GM18909 (cell line): ENCODE measurements around the gene DHX16.
"Not testable (repeated sequence)": the region's sequence is repeated elsewhere in the genome, so short reads cannot be mapped to it uniquely, and the experiment has no call there.

Experiments
- ATAC-seq: cut with Tn5 transposase; IDR thresholded peaks from one replicate; pipeline ENCODE4 v1.9.1; 2021; ENCODE audit warnings: mild to moderate bottlenecking; ENCODE audit not compliant: unreplicated experiment, poor library complexity

Gene DHX16

DNA sequence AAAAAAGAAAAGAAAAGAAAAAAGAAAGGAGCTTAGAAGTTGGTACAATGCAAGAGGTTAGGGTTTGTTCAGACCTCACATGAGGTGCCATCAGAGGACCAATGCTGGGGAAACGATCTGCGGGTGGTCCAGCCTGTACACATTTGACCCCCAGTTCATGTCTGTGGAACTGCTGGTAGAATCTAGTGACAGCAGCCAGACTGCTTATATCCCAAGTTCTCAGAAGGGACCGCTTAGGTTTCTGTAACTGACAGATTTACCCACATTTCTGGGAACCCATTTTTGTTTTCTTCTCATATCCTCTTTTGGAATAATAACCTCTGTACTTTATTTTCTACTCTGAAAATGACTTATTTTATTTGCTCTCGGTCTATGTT, 8.9 kb upstream of the DHX16 start:
- no peak for ATAC-seq

DNA sequence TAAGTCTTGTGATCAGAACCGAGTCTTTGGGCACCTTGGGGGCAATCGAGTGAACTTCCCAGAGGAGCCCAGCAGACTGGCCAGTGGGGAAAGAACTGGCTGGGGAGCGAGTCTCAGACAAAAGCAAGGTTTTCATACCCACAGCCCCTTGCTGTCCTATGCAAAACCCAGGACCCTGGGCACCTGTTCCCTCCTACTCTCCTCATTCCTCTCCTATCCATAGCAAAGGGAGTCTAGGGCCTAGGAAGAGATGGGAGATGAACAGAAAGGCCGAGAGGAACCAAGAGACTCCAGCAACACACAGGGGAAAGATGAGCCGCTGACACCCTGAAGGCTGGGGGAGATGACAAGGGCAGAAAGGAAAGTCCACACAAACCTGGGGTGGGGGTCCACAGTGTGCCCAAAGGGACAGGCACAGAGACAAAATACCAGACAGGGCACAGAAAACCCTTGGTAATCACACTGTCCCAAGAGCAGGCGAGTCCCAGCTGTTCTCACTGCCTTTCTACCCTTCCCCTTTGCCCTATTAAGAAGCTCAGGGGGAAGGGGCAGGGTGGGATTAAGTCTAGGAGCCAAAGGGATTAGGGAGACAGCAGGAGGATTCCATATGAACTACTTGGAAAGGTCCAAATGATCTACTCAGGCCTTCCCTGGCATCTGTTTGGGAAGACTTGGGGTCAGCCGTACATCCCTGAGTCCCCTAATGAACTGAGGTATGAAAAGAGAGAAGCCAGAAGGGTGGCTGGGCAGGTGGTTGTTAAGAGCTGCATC, 7.1 kb upstream of the DHX16 start:
- ATAC-seq: no peak

DNA sequence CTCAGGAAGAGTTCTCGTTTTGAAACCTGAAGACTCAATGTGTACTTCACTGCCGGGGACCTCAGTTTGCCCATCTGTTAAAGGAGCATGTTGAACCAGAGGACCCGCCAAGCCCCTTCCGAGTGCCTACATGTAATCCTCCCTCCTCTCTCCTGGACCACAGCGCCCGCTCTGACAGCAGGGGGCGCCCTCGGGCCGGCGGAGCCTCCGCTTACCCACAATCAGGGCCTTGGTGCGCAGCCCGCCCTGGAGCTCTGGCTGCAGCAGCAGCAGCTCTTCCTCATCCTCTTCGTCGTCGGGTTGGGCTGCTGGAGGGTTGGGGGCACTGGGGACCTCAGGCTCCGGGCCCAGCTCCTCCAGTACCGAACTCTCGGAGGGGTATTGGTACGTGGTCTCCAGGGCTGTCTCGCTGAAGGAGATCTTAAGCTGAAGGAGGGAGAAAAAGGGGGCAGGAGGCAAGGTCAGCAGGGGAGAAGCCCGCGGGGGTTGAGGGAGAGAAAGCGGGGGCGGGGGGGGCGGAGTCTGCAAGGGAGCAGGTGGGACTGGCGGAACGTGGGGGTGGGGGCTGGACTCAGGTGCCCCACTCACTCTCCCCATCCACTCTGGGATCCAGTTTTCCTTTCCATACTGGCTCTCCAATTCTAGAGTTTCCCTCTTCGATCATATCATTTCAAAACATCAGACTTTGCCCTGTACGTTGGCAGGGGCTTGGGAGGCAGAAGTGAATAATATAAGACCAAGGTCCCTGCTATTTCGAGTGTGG, 6.3 kb upstream of the DHX16 start:
- ATAC-seq: no peak

DNA sequence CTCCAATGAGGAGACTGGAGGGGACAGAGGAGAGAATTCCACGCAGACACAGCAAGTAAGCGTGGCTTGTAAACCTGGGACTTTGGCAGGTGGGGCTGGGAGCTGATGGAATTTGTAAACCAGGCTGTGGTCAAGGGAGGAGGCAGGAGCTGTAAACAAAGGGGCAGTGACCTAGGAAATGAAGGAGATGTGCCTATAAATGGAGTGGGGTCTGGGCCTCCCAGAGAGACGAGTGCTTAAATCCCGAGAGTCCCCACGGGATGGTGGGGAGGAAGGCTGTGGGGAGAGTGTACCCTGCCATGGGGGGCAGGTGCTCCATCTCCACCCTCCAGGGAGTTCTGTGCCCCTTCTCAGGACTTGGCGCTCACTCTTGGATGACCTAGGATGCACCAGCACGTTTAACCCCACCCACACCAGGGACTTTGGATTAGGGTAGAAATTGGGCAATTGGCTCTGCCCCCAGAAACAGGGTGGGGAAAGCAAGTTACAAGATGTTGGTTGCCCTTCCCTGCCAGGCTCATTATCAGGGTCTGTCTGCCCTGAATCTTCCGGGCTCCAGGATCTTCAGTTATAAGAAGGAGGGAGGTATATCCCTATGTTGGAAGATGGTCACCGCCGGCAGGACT, 4.0 kb upstream of the DHX16 start:
- no peak for ATAC-seq

DNA sequence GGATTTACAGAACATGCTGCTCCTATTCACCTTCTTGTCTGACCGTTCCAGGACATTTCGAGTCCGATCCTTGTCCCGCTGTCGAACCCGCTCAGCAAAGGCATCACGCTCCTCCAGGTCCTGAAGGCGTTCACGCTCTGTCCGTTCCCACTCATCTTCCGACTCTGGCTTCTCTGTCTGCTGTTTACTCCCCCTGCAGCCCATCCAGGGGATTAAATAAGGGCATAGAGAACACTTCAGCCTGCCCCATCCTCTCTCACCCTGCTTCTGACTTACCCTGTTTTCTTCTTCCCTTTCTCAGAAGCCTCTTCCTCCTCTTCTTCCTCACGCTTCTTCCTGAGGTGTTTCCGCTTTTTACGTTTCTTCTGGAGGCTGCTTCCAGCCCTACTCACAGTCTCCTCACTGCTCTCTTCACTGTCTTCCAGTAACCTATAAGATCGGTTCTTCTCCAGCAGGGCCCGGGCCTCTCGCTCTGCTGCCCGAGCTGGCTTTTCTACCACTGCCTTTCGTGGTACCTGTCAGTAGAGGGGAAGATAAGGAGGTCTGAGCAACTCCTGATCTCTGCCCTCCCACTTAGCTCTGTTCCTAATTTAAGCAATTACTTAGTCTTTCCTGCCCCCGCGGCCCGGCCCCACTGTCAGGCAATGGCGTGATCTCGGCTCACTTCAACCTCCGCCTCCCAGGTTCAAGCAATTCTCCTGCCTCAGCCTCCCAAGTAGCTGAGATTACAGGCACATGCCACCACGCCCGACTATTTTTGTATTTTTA, 1.9 kb downstream of the DHX16 start:
- ATAC-seq: no peak

DNA sequence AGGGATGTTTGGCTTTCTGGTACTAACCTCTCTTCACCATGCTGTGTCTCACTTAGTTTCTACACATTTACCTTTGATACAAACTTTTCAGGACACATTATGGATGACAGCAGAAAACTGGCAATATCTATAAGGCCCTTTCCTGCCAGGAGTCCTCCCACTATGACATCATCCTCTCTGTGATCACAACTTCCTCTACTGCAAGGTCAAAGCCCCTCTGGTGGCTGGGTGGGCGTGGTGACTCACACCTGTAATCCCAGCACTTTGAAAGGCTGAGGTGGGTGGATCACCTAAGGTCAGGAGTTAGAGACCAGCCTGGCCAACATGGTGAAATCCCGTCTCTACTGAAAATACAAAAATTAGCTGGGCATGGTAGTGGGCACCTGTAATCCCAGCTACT, 6.5 kb downstream of the DHX16 start:
- ATAC-seq: not testable (repeated sequence)

DNA sequence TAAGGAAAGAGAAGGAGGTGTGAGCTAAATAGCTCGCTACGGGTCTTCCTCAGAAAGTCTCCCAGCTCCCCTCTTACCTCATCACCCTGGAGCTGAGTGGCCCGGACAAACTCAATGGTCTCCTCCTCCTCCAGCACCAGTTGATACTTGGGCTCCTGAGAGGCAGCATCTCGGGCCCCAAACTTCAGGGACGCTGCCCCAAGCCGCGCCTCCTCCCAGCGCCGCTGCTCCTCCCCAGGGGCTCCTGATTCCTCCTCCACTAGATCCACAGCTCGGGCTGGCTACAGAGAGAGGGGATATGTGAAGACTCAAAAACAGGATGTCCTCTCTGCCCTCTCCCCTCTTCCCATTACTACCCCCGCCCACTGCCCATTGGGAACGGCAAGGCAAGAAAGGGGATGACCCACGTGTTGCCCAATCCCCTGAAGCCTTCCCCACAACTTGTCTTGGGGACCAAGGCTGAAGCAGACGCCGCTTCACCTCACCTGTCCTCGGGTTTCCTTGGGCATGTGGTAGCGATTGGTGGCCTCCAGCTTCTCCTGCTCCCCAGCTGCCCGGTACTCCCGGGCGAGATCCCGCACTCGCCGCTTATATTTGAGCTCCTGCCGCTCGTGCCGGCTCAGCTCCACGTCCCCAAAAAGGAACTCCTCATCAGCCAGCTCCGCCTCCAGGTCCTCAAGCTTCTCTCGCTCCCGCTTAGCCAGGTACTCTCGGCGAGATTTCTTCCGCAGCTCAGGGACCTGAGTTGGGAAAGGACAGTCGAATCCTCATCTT, 7.6 kb downstream of the DHX16 start:
- ATAC-seq: no peak

DNA sequence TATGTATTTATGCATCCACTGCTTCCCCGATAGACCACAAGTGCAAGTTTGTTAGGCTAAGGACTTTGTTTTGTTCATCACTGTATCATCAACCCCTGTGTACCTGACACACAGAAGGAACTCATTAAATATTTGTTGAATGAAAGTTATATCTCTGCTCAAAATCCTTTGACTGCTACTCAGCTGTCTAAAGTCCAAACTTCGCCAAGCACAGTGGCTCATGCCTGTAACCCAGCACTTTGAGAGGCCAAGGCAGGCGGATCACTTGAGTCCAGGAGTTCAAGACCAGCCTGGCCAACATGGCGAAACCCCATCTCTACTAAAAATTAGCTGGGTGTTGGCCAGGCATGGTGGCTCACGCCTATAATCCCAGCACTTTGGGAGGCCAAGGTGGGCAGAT, 14.9 kb downstream of the DHX16 start:
- ATAC-seq: not testable (repeated sequence)

DNA sequence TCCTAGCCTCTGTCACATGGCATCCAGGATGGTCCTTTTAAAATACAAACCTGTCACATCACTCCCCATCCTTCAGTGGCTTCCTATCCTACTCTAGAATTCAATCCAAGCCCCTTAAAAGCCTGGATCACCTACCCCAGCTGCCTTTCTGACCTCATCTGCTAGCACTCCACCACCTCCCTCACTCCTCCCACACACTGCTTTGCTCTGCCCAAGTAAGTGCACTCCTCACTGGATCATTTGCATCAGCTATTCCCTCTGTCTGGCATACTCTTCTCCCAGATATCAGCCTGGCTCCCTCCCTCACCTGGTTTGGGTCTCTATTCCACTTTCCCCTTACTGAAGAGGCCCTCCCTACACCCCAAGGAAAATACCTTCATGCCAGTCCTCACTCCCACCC, 15.4 kb downstream of the DHX16 start:
- ATAC-seq: no peak

DNA sequence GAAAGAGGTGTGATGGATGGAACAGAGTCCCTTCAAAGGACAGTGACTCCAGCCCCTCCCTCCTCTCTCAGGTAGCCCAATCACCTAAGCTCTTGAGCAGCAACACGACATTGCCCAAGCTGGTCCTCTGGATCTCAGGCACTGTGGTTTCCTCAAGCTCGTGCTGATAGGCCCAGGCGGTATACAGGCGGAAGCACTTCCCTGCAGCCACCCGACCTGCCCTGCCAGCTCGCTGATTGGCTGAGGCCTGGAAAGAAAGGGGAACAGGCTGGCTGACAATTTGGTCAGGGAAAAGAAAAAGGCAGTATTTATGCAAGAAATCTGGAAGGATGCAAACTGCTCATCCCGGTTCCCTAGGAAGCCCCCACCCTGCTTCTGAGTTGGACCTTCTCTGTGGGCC, 16.3 kb downstream of the DHX16 start:
- no peak for ATAC-seq

DNA sequence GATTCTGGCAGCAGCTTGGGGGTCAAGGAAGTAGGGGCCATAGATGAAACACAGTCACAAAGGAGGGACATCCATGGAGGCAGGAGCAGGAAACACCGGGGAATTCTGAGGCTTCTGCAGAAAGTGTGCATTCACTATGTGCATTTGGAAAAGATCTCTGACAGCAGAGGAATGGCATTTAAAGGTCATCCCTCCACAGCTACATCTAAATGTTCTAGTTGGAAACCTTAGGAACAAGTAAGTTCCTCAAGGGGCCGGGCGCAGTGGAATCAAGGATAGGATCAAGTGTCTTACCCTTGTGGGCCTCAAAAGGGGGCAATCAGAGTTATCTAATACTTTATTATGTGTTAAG, 17.1 kb downstream of the DHX16 start:
- no peak for ATAC-seq

DNA sequence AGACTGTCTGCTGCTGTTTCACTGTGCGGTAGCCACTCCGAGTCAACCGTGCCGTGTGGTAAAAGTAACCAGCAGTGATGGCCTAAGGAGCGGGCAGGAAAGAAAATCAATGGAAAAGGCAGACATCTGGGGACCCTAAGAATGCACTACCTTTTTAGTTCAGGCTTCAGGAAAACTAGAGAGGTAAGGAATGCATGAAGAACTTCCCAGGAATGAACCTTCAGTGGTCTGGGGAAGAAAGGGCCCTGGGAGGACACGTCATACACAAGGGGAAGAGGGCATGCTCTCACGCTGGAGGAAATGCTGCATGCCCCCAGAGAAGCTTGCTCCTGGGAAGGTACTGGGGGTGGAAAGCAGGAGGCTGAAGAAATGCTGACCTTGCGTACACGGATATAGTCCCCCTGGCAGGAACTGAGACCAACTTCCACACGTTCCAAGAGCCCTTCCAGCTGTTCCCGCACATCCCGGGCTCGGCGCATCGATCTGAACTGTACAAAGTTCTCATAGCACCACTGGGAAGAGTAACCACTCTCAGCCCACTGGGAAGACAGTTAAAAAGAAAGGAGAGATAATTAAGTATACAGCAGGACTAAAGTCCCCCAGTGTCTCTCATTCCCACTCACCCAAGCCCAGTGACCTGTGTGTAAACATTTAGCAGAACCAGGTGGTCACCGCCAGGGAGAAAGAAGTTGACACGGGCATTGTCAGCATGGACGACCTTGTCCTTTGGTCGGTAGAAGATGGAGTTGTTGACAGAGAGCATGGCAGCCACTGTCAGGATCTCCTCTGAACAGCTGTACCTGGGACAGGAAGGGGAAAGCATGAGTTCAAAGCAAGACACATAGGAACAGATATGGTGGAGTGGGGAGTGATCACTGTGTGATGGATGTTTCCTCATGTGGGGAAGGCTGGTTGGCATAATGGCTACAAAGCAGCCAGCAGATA, 17.7 kb downstream of the DHX16 start:
- no peak for ATAC-seq

DNA sequence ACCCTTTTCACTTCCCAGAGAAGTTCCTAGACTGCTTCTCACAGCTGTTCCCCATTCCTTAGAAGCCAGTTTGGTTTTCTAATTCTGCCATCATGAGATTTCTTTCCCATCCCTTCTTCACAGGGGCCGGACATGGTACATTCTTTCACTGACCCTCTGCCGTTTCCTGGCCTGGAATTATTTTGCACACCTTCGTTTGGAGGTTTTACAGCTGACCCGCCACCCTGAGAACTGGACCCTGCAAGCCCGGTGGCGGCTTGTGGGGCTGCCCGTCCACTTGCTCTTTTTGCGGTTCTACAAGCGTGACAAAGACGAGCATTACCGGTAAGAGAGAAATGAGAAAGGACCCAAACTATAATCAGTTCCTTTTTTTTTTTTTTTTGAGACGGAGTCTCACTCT, 21.7 kb downstream of the DHX16 start:
- ATAC-seq: no peak

DNA sequence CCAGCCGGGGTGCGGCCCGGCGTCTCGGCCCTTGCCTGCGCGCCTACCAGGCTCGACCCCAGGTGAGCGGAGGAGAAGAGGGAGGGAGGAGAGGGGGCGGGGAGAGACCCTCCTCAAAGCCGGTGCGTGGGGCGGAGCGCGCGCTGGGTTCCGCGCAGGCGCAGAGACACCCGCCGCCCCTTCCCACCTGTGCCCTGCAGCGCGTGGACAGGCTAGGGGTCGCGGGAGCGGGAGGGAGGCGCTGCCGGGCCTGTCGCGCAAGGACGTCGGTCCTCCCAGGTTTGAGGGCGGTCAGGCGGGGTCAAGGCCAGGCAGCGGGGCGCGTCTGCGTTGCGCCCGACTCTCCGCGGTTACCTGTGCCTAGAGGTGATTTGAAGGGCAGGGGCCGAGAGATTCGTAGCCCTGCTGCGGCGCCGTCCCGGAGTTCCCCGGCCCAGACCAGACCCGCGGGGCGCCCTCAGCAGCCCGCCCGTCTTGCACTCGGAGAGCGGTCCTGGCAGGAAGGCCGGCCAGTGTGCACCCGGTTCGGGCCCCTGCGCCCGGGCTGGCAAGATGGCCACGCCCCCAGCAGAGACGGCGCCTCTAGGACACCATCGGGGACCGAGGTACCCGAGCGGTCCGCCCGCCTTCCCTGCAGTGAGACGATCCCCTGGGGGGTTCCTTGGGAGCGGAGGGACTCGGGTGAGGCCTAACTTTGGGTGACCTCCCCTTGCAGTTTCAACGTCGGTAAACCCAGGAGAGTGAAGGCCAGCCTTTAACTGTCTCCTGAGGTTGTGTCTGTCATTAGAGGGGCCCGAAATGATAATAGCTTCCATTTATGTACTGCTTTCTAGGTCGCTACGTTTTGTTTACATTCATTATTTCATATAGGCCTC, 25.3 kb downstream of the DHX16 start:
- peak; percentile 71 for ATAC-seq

DNA sequence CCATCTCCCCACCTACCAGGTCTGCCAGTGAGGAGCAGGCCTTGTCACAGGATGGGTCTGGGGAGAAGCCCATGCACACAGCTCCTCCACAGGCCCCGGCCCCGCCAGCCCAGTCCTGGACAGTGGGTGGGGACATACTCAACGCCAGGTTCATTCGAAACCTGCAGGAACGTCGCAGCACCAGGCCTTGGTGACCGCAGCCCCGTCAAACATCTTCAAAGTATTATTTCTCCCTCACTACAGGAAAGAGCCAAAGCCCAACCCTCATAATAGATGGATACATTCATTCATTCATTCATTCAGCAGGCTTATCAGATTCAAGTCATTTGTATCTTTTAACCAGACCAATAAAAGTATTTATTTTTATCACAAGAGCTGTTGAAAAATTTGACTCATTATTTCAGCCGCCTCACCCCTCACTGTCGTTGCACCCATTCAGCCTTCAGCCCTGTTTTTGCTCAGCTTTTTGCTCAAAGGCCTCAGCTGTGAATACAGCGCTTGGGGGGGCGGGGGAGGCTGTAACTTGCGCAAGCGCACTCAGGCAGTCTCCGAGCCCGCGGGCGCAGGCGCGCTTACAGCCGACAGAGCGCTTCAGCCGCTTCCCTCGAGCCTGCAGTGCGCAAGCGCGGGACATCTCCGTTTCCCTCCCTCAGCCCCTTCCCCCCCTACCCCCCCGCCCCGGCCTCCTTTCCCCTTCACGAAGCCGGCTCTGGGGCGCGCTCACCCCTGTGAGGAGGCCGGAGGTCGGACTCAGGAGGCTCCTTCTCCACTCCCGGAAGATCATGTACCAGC, 26.2 kb downstream of the DHX16 start, which contains the start of gene C6orf136:
Gene C6orf136, plus strand, starts transcription at position 684 of the 792 bp plus-strand sequence. Its CDS starts 99 bp downstream, at position 783.
- peak; percentile 50 for ATAC-seq

DNA sequence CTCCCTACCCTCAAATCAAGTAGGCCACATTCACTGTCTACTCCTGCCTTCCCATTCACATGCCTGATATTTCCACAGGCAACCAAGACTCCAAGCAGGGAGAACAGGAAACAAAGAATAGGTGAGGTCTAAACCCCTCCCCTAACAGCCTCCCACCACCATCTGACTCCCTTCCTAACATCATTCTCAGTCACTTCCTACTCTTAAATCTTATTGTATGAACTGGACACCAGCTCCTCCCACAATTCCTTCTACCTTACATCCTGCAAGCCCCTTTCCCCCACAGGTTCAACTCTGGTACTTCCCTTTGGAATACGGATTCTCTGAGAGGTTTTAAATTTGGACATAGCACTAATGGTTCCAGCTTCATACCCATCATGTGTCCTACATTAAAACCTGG, 26.8 kb downstream of the DHX16 start:
- ATAC-seq: no peak

DNA sequence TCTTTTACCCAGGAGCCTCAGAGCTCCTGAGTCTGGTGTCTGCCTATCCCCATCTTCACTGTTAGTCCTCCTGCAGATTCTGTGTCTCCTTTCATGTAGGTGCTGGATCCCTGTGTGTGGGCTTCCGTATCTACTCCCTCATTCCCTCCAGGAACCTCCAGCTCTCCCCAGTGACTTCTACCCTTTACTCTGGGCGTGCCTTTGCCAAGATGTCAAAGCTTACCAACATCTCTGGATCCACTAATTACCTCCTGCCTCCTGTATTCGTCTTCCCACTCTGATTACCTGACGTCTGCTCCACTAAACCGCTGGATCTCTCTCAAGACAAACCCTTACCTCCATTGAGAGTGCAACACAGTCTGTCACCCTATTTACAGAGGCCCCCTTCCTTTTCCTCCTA, 28.0 kb downstream of the DHX16 start:
- ATAC-seq: no peak
